Stimulated activated CD4-positive, alpha-beta T cell treated with anti-CD3 and anti-CD28 coated beads, Interleukin-1b, Interleukin-23, amount 100 ng/mL, for 48 hours (primary cell): ENCODE measurements around the gene HPD.

ENCODE experiments used
- DNase-seq: peaks from one replicate; pipeline ENCODE4 v3.0.0-alpha.2; 2020

The HPD gene

DNA sequence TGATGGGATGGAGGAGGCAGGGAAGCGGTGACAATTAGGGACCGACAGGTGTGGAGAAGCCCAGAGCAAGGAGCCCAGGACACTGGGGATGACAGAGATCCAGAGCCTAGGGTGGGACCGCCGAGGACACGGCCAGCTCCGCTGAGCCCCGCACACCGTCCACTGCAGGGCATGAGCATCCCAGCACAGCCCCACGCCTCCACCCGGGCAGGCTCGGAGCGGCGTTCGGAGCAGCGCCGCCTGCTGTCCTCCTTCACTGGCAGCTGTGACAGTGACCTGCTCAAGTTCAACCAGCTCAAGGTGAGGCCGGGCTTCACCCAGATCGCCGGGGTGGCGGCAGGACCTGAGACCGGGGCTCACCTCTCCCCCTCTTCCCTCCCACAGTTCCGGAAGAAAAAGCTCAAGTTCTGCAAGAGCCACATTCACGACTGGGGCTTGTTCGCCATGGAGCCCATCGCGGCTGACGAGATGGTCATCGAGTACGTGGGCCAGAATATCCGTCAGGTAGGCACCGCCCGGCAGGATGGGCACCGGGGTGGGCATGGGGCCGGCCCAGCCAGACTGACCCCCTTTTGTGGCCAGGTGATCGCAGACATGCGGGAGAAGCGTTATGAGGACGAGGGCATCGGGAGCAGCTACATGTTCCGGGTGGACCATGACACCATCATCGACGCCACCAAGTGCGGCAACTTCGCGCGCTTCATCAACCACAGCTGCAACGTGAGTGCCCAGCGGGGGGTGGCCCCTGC, 31.1 kb downstream of the HPD start:
- no peak for DNase-seq

DNA sequence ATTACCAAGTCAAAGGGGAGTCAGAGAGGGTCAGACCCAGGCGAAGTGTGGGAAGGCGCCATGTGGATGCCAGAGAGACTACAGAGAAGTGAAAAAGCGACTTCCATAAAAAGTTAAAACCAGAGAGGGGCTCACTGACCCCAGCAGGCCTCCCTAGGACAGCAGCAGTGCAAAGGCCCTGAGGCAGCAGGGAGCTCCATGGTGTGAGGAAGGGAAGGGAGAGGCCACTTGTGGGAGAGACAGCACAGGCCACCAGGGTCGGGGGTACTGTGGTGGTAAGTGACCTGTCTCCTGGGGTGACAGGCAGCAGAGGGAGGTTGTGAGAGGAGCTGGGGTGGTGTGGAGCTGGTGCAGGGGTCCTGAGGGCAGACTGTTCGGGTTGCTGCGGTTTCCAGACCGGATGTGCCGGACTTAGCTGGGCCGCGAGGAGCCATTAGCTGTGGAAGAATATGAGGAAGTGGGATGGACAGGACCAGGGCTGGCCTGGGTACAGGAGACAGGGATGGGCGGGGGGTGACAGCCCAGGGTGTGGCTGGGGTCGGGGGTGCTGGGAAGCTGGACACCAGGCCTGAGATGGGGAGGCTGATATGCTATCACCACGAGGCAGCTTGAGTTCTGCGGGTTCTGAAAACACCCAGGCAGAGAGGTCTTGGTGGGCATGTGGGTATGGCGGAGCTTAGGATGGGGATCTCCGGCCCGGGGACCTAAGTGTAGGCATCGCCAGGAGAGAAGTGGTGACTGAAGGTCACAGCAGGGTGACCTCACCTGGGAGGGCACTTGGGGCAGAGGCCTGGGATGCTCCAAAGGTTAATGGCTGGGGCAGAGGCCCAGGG, 32.1 kb downstream of the HPD start:
- no peak for DNase-seq

GRCh38 chr12:121825041-121825523, 33.6 kb downstream of the HPD start:
- no peak for DNase-seq

- no peak for DNase-seq
These were observed 34.9 kb downstream of the HPD start for GRCh38 chr12:121823727-121824115.

- DNase-seq, result no peak
These were observed 35.4 kb downstream of the HPD start for GRCh38 chr12:121823101-121823726.

DNA sequence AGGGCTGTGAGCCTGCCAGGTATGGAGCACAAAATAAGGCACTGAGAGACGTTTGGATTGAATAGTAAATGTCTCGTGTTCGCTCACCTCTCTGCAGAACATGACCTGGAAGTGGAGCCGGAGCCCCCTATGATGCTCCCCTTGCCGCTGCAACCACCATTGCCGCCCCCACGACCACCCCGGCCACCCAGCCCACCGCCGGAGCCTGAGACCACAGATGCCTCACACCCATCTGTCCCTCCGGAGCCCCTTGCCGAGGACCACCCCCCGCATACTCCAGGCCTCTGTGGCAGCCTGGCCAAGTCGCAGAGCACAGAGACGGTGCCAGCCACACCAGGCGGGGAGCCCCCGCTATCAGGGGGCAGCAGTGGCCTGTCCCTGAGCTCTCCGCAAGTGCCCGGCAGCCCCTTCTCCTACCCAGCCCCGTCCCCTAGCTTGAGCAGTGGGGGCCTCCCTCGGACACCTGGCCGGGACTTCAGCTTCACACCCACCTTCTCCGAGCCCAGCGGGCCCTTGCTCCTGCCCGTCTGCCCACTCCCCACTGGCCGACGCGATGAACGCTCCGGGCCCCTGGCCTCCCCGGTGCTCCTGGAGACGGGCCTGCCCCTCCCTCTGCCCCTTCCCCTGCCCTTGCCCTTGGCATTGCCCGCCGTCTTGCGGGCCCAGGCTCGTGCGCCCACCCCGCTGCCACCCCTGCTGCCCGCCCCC, 36.1 kb downstream of the HPD start:
- DNase-seq, result no peak

DNA sequence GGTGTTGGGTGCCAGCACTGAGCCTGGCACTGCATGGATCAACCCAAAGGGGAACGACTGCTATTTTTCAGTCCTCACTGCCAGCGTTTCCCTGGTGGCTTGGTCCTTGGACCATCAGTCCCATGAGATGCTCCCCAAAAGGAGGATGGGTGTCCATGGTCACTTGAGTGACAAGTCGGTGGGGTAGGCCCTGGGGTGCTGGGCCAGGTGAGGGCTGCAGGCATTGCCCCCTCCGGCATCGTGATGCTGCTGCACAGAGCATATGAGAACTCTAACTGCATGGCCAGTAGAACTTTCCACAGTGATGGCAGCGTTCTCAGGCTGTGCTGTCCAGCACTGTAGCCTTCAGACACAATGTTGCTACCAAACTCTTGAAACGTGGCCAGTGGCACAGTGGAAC, 38.6 kb downstream of the HPD start:
- no peak for DNase-seq

DNA sequence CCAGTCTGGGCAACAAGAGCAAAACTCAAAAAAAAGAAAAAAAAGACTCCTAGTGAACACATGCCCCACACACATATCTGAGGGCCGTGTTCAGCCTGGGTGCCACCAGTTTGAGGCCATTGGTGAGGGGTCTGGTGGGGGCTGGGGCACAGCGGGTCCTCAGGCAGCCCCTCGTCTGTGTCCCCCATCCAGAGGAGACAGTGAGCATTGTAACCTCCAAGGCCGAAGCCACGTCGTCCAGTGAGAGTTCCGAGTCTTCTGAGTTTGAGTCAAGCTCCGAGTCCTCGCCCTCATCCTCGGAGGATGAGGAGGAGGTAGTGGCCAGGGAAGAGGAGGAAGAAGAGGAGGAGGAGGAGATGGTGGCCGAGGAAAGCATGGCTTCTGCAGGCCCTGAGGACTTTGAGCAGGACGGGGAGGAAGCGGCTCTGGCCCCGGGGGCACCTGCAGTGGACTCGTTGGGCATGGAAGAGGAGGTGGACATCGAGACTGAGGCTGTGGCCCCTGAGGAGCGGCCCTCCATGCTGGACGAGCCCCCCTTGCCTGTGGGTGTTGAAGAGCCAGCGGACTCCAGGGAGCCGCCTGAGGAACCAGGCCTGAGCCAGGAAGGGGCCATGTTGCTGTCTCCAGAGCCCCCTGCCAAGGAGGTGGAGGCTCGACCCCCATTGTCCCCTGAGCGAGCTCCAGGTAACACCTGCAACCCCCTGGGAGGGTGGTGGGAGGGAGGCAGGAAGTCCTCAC, 39.3 kb downstream of the HPD start:
- no peak for DNase-seq

DNA sequence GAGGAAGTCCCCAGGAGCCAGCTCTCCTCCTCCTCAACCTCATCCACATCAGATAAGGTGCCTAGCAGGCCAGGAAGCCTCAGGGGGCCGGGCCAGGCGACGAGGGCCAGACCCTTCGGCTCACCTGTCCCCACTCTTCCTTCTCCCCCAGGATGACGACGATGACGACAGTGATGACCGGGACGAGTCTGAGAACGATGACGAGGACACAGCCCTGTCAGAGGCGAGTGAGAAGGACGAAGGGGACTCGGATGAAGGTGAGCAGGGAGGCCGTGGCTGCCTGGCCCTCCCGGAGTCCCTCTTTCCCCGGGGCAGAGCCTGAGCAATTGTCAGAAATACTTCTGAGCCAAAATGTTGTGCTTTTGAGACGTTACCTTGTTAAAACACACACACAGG, 41.0 kb downstream of the HPD start:
- no peak for DNase-seq

DNA sequence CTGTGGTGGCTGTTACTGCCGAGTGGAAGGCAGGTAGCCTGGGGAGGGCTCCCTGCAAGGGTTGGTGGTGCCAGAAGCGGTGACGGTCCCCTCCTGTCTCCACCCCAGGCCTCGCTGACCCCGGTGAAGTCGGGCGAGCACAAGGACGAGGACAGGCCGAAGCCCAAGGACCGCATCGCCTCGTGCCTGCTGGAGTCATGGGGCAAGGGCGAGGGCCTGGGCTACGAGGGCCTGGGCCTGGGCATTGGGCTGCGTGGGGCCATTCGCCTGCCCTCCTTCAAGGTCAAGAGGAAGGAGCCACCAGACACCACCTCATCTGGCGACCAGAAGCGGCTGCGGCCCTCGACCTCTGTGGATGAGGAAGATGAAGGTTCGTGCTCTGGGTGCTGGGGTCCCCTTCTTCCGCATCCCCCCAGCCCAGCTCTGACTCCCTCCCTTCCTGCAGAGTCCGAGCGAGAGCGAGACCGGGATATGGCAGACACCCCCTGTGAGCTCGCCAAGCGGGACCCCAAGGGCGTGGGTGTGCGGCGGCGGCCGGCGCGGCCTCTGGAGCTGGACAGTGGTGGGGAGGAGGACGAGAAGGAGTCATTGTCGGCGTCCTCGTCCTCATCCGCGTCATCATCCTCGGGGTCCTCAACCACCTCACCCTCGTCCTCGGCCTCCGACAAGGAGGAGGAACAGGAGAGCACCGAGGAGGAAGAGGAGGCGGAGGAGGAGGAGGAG, 41.6 kb downstream of the HPD start:
- DNase-seq, result no peak

DNA sequence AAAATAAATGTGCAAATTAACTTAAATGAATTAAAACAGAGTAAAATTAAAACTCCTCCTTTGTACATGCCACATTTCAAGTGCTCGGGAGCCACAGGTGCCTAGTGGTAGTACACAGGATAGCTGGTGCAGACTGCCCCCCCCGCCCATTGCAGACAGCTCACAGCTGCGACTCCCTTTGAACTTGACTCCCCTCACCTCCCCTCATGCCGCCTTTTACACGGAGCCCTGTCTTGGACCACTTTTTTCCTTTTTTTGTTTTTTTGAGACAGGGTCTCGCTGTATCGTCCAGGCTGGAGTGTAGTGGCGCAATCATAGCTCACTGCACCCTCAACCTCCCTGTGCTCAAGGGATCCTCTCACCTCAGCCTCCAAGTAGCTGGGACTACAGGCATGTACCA, 43.4 kb downstream of the HPD start:
- no peak for DNase-seq

GRCh38 chr12:121814429-121815119, 44.1 kb downstream of the HPD start:
- DNase-seq, result no peak

- no peak for DNase-seq
These were observed 44.7 kb downstream of the HPD start for GRCh38 chr12:121813951-121814350.

DNA sequence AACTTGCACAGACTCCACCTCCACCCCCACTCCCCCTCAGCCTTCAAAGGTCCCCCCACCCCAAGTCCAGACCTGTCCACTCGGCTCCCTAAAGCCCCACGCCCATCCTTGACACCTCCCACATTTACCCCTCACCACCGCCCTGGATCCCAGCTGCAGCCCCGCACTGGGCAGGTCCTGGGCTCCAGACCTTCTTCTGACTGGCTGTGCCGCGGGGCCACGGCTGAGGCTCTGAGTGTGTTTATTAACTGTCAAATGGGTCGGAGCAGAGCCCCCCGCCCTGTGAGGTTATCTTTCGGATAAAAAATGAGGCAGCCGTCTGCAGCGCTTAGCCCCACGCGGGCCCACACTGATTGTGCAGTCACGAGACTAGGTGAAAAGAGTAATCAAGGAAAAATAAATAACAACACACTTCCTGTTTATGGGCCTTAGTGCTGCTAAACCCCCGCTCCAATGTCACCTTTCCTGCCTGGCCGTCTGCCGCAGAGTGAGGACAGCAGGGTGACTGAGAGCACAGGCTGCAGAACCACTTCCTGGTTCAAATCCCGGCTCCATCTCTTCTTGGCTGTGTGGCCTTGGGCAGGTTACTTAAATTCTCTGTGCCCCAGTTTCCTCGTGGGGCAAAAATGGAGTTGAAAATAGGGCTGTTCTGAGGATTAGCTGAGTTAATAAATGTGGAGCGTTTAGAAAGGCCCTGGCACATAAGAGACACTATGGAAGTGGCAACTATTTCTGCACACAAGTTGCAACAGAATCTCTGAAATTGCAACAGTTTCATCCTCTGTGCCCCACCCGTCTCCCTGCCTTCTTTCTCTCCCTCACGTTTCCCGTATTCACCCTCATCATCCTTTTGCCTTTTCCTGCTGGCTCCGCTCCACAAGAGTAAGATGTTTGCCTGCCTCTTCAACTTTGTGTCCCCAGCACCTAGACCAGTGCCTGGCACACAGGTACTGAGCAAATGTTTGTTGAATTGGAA, 45.5 kb downstream of the HPD start:
- DNase-seq, result no peak

GRCh38 chr12:121812320-121812871, 46.3 kb downstream of the HPD start:
- DNase-seq, result peak; percentile 44

- peak; percentile 60 for DNase-seq
These were observed 47.0 kb downstream of the HPD start for GRCh38 chr12:121811434-121812319.

- DNase-seq, result no peak
These were observed 47.7 kb downstream of the HPD start for GRCh38 chr12:121810833-121811433.
